Gastrocnemius medialis (tissue), 4 donors: Measurements from ENCODE around the gene GMEB2. TPM values are rescaled to one million over a fixed set of nuclear protein-coding genes. Genes with fewer than 3 reads are reported as not detected.

Experiments used
- ATAC-seq, 2 donors: fragments of 150-250 bp; one replicate each; pipeline ENCODE4 v1.9.1; 2016
- DNase-seq, 2 donors: peaks; one replicate each; pipeline ENCODE4 v3.0.0-alpha.2; 2019
- H3K27ac ChIP-seq, 4 donors: fragments of 200-600 bp; sonication (generic); 1 replicate in 1 of 4; 2 replicates in 3 of 4; pipeline ENCODE4 v1.5.1; 2016 to 2018; ENCODE audit warnings: mild to moderate bottlenecking in 2 of 4, moderate library complexity in 1 of 4
- H3K27me3 ChIP-seq, 3 donors: fragments of 200-600 bp; sonication (generic) in 2 of 3; 1 replicate in 1 of 3; 2 replicates in 2 of 3; pipeline versions ENCODE4 v1.5.1 to v1.6.0; 2016 to 2019; ENCODE audit warnings: mild to moderate bottlenecking in 1 of 3, moderate library complexity in 1 of 3
- H3K36me3 ChIP-seq, 2 donors: fragments of 200-600 bp; sonication (generic) in 1 of 2; one replicate each; pipeline ENCODE4 v1.5.1; 2017 to 2018
- H3K4me1 ChIP-seq, 2 donors: fragments of 200-600 bp; sonication (generic) in 1 of 2; one replicate each; pipeline ENCODE4 v1.5.1; 2016 to 2017; ENCODE audit warnings: mild to moderate bottlenecking in 2 of 2
- H3K4me3 ChIP-seq, 4 donors: fragments of 200-600 bp; sonication (generic) in 3 of 4; 1 replicate in 1 of 4; 2 replicates in 3 of 4; pipeline ENCODE4 v1.5.1; 2016 to 2019; ENCODE audit warnings: mild to moderate bottlenecking in 2 of 4
- H3K9me3 ChIP-seq, 3 donors: fragments of 200-600 bp; sonication (generic) in 2 of 3; 1 replicate in 1 of 3; 2 replicates in 2 of 3; pipeline ENCODE4 v1.5.1; 2016 to 2019
- CTCF ChIP-seq, 5 experiments: fragments of 450-650 bp in 3 of 5; fragments of 200-600 bp in 2 of 5; sonication (generic) in 2 of 5; IDR thresholded peaks in 4 of 5; conservative IDR thresholded peaks in 1 of 5; 1 replicate in 4 of 5; 2 replicates in 1 of 5; pipeline ENCODE4 v1.5.1; 2016 to 2019; ENCODE audit warnings: antibody characterized with exemption in 5 of 5, mild to moderate bottlenecking in 3 of 5, moderate library complexity in 3 of 5
- POLR2A ChIP-seq, 2 donors: fragments of 450-650 bp; IDR thresholded peaks; one replicate each; pipeline ENCODE4 v1.6.1; 2017; ENCODE audit warnings: antibody characterized with exemption in 2 of 2, mild to moderate bottlenecking in 2 of 2, moderate library complexity in 2 of 2
- in situ Hi-C, 4 donors: fragments of 200-750 bp; cut with MboI; loops; one replicate each; pipeline versions ENCODE4 v1.15.0 to v1.8.0; 2017; ENCODE audit warnings: low sequenced_read_pairs in 4 of 4
- intact Hi-C: fragments of 100-400 bp; cut with DNase I; formaldehyde crosslinking; loops from one replicate; pipeline ENCODE4 v1.15.1; 2023; ENCODE audit warnings: low total_unique reads
- total RNA-seq, 4 donors: library from RNA; depleted of rRNA; stranded (reverse); fragments of >200 nt; gene quantifications; one replicate each; pipeline versions ENCODE4 v1.1.0 to v1.2.3, GENCODE V29; 2016

The GMEB2 gene
- total RNA-seq, 4 donors from 2014 or later: 6.1 to 14.3 (median 6.8) TPM

GRCh38 chr20:63640086-63640485 is 13.2 kb upstream of the GMEB2 start:
- no peak for TF ChIP-seq POLR2A (IDR thresholded peaks at IDR 0.05)
- TF ChIP-seq CTCF (IDR thresholded peaks at IDR 0.05 in 4 of 5, conservative IDR thresholded peaks at IDR 0.05 in 1 of 5): no peak
- in situ Hi-C loops (loop anchor here in 1 of 4 donors (25.0 kb wide), 1 partner anchor 103 kb away; the partner anchor contains the start of genes PTK6 and SRMS), intact Hi-C loops (loop anchor here (5.0 kb wide), 1 partner anchor 97 kb away; the partner anchor contains the start of genes LIME1 and SLC2A4RG)
- Histone ChIP-seq H3K27me3 (no peaks in the 10 kb centered on the region), H3K36me3 (no peaks in the 10 kb centered on the region), H3K4me3 (peak overlapping the region in 2 of 4 donors; percentile 7 to 60), H3K27ac (peak overlapping the region; percentile 3 to 80 (median 77)), H3K4me1 (peaks cover 9 to 10% of the 10 kb centered on the region in 2 donors), H3K9me3 (no peaks in the 10 kb centered on the region)
- no peak for DNase-seq
- no peak for ATAC-seq

GRCh38 chr20:63639093-63639975 is 12.4 kb upstream of the GMEB2 start:
- Histone ChIP-seq H3K9me3 (no peaks in the 10 kb centered on the region), H3K27ac (peak overlapping the region; percentile 64 to 80 (median 77)), H3K4me1 (peaks cover 9 to 10% of the 10 kb centered on the region in 2 donors), H3K36me3 (no peaks in the 10 kb centered on the region), H3K27me3 (no peaks in the 10 kb centered on the region), H3K4me3 (peak overlapping the region in 1 of 4 donors; percentile 60)
- no peak for DNase-seq
- ATAC-seq: no peak
- intact Hi-C loops (no loop called here), in situ Hi-C loops (loop anchor here in 1 of 4 donors (25.0 kb wide), 1 partner anchor 102 kb away; the partner anchor contains the start of genes PTK6 and SRMS)
- no peak for TF ChIP-seq POLR2A (IDR thresholded peaks at IDR 0.05)
- TF ChIP-seq CTCF (IDR thresholded peaks at IDR 0.05 in 4 of 5, conservative IDR thresholded peaks at IDR 0.05 in 1 of 5): no peak

- Histone ChIP-seq H3K4me1 (peaks cover 0 to 5% of the 10 kb centered on the region in 2 donors), H3K4me3 (no peak overlapping the region), H3K27me3 (no peaks in the 10 kb centered on the region), H3K36me3 (no peaks in the 10 kb centered on the region), H3K27ac (no peak overlapping the region), H3K9me3 (no peaks in the 10 kb centered on the region)
- in situ Hi-C loops (loop anchor here in 1 of 4 donors (25.0 kb wide), 1 partner anchor 100 kb away; the partner anchor contains the start of genes PTK6 and SRMS), intact Hi-C loops (no loop called here)
- ATAC-seq: no peak
- DNase-seq: no peak
- TF ChIP-seq POLR2A (IDR thresholded peaks at IDR 0.05) (no peak), CTCF (IDR thresholded peaks at IDR 0.05 in 4 of 5, conservative IDR thresholded peaks at IDR 0.05 in 1 of 5) (no peak)
Measured at GRCh38 chr20:63636752-63637628, 10.1 kb upstream of the GMEB2 start.

- no peaks in the 10 kb centered on the region for H3K9me3 ChIP-seq
- intact Hi-C loops (no loop called here), in situ Hi-C loops (loop anchor here in 1 of 4 donors (25.0 kb wide), 1 partner anchor 98 kb away; the partner anchor contains the start of genes PTK6 and SRMS)
- H3K4me3 ChIP-seq: no peak overlapping the region
- H3K36me3 ChIP-seq: no peaks in the 10 kb centered on the region
- DNase-seq: no peak
- no peak overlapping the region for H3K27ac ChIP-seq
- H3K27me3 ChIP-seq: no peaks in the 10 kb centered on the region
- peaks cover 0 to 2% of the 10 kb centered on the region in 2 donors for H3K4me1 ChIP-seq
- TF ChIP-seq POLR2A (IDR thresholded peaks at IDR 0.05) (no peak), CTCF (IDR thresholded peaks at IDR 0.05 in 4 of 5, conservative IDR thresholded peaks at IDR 0.05 in 1 of 5) (no peak)
- ATAC-seq: no peak
Measured at GRCh38 chr20:63635431-63636141, 8.7 kb upstream of the GMEB2 start.
